ENCODE results near the gene MERTK. TPM values are rescaled to one million over a fixed set of nuclear protein-coding genes. Genes with fewer than 3 reads are reported as not detected.
"Not testable (repeated sequence)": the region's sequence is repeated elsewhere in the genome, so short reads cannot be mapped to it uniquely, and the experiment has no call there.

MERTK gene
- total and polyA plus RNA-seq, 2 of the 13 experiments (the other 11 are each of a cell fraction or from before 2014, with no cell fraction given), result 37.3 to 44.7 TPM

DNA sequence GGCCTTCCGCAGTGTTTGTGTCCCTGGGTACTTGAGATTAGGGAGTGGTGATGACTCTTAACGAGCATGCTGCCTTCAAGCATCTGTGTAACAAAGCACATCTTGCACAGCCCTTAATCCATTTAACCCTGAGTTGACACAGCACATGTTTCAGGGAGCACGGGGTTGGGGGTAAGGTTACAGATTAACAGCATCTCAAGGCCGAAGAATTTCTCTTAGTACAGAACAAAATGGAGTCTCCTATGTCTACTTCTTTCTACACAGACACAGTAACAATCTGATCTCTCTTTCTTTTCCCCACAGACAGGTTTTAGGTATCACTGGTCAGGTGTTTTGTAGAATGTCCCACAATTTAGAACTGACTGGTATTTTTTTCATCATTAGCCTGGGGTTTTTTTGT, 65.1 kb downstream of the MERTK start (continued):
- TF ChIP-seq NR2F1 (CRISPR knock-in tag; IDR thresholded peaks at IDR 0.05), result peak in 1 of 2 experiments; percentile 38; a peak in 1 of 4 replicates
- TF ChIP-seq, protein P1, sequence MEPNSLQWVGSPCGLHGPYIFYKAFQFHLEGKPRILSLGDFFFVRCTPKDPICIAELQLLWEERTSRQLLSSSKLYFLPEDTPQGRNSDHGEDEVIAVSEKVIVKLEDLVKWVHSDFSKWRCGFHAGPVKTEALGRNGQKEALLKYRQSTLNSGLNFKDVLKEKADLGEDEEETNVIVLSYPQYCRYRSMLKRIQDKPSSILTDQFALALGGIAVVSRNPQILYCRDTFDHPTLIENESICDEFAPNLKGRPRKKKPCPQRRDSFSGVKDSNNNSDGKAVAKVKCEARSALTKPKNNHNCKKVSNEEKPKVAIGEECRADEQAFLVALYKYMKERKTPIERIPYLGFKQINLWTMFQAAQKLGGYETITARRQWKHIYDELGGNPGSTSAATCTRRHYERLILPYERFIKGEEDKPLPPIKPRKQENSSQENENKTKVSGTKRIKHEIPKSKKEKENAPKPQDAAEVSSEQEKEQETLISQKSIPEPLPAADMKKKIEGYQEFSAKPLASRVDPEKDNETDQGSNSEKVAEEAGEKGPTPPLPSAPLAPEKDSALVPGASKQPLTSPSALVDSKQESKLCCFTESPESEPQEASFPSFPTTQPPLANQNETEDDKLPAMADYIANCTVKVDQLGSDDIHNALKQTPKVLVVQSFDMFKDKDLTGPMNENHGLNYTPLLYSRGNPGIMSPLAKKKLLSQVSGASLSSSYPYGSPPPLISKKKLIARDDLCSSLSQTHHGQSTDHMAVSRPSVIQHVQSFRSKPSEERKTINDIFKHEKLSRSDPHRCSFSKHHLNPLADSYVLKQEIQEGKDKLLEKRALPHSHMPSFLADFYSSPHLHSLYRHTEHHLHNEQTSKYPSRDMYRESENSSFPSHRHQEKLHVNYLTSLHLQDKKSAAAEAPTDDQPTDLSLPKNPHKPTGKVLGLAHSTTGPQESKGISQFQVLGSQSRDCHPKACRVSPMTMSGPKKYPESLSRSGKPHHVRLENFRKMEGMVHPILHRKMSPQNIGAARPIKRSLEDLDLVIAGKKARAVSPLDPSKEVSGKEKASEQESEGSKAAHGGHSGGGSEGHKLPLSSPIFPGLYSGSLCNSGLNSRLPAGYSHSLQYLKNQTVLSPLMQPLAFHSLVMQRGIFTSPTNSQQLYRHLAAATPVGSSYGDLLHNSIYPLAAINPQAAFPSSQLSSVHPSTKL (CRISPR knock-in tag; IDR thresholded peaks at IDR 0.05), result peak; percentile 87
- TF ChIP-seq HNF4A (CRISPR knock-in tag; IDR thresholded peaks at IDR 0.05), result peak; percentile 31; the same call in 1 of the 2 replicates
- peak; percentile 81; the same call in 1 of the 2 replicates for TF ChIP-seq MIXL1 (CRISPR knock-in tag; IDR thresholded peaks at IDR 0.05)
- TF ChIP-seq, protein P2, sequence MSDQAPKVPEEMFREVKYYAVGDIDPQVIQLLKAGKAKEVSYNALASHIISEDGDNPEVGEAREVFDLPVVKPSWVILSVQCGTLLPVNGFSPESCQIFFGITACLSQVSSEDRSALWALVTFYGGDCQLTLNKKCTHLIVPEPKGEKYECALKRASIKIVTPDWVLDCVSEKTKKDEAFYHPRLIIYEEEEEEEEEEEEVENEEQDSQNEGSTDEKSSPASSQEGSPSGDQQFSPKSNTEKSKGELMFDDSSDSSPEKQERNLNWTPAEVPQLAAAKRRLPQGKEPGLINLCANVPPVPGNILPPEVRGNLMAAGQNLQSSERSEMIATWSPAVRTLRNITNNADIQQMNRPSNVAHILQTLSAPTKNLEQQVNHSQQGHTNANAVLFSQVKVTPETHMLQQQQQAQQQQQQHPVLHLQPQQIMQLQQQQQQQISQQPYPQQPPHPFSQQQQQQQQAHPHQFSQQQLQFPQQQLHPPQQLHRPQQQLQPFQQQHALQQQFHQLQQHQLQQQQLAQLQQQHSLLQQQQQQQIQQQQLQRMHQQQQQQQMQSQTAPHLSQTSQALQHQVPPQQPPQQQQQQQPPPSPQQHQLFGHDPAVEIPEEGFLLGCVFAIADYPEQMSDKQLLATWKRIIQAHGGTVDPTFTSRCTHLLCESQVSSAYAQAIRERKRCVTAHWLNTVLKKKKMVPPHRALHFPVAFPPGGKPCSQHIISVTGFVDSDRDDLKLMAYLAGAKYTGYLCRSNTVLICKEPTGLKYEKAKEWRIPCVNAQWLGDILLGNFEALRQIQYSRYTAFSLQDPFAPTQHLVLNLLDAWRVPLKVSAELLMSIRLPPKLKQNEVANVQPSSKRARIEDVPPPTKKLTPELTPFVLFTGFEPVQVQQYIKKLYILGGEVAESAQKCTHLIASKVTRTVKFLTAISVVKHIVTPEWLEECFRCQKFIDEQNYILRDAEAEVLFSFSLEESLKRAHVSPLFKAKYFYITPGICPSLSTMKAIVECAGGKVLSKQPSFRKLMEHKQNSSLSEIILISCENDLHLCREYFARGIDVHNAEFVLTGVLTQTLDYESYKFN (CRISPR knock-in tag; conservative IDR thresholded peaks at IDR 0.05), result peak; percentile 74
- TF ChIP-seq RXRB (CRISPR knock-in tag; IDR thresholded peaks at IDR 0.05; ENCODE audit: borderline replicate concordance), result peak; percentile 25; the same call in 1 of the 2 replicates
- TF ChIP-seq SOX5 (CRISPR knock-in tag; IDR thresholded peaks at IDR 0.05; ENCODE audit: borderline replicate concordance), result peak; percentile 70; the same call in 1 of the 2 replicates
- TF ChIP-seq PITX1 (CRISPR knock-in tag; IDR thresholded peaks at IDR 0.05), result peak; percentile 75
- TF ChIP-seq NCOA2 (CRISPR knock-in tag; IDR thresholded peaks at IDR 0.05), result peak; percentile 61
- not testable (repeated sequence) for TF ChIP-seq FOXA1, SOX13 (IDR thresholded peaks at IDR 0.05)
- peak; percentile 32; the same call in 1 of the 2 replicates for TF ChIP-seq FOXA1 (CRISPR knock-in tag; IDR thresholded peaks at IDR 0.05)
- TF ChIP-seq MED1 (CRISPR knock-in tag; IDR thresholded peaks at IDR 0.05), result peak; percentile 66
- peak in 1 of 2 experiments; percentile 75; a peak in 2 of 4 replicates for TF ChIP-seq SOX13 (CRISPR knock-in tag; conservative IDR thresholded peaks at IDR 0.05 in 1 of 2, IDR thresholded peaks at IDR 0.05 in 1 of 2)
- peak; percentile 55; the same call in 1 of the 2 replicates for TF ChIP-seq MYC (CRISPR knock-in tag; IDR thresholded peaks at IDR 0.05; ENCODE audit: borderline replicate concordance)
- peak; percentile 67 for TF ChIP-seq FOXA3 (CRISPR knock-in tag; IDR thresholded peaks at IDR 0.05)
- TF ChIP-seq, protein P3, sequence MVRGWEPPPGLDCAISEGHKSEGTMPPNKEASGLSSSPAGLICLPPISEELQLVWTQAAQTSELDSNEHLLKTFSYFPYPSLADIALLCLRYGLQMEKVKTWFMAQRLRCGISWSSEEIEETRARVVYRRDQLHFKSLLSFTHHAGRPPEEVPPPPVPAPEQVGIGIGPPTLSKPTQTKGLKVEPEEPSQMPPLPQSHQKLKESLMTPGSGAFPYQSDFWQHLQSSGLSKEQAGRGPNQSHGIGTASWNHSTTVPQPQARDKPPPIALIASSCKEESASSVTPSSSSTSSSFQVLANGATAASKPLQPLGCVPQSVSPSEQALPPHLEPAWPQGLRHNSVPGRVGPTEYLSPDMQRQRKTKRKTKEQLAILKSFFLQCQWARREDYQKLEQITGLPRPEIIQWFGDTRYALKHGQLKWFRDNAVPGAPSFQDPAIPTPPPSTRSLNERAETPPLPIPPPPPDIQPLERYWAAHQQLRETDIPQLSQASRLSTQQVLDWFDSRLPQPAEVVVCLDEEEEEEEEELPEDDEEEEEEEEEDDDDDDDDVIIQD (CRISPR knock-in tag; IDR thresholded peaks at IDR 0.05; ENCODE audit: low read depth), result peak; percentile 19; the same call in 1 of the 2 replicates
- peak; percentile 19; the same call in 1 of the 2 replicates for TF ChIP-seq HMG20A (CRISPR knock-in tag; IDR thresholded peaks at IDR 0.05; ENCODE audit: borderline replicate concordance)
- TF ChIP-seq, protein P4, sequence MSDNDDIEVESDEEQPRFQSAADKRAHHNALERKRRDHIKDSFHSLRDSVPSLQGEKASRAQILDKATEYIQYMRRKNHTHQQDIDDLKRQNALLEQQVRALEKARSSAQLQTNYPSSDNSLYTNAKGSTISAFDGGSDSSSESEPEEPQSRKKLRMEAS (IDR thresholded peaks at IDR 0.05), result peak; percentile 44; the same call in 1 of the 2 replicates
- TF ChIP-seq, protein P5, sequence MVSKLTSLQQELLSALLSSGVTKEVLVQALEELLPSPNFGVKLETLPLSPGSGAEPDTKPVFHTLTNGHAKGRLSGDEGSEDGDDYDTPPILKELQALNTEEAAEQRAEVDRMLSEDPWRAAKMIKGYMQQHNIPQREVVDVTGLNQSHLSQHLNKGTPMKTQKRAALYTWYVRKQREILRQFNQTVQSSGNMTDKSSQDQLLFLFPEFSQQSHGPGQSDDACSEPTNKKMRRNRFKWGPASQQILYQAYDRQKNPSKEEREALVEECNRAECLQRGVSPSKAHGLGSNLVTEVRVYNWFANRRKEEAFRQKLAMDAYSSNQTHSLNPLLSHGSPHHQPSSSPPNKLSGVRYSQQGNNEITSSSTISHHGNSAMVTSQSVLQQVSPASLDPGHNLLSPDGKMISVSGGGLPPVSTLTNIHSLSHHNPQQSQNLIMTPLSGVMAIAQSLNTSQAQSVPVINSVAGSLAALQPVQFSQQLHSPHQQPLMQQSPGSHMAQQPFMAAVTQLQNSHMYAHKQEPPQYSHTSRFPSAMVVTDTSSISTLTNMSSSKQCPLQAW (CRISPR knock-in tag; IDR thresholded peaks at IDR 0.05), result peak; percentile 90
- TF ChIP-seq SIX1 (CRISPR knock-in tag; IDR thresholded peaks at IDR 0.05; ENCODE audit: borderline replicate concordance), result peak; percentile 78; the same call in 1 of the 2 replicates
